Esophagus (tissue), 2 donors: Measurements from ENCODE around the gene HSPA1B. TPM values are rescaled to one million over a fixed set of nuclear protein-coding genes. Genes with fewer than 3 reads are reported as not detected.
"Not testable (repeated sequence)": the region's sequence is repeated elsewhere in the genome, so short reads cannot be mapped to it uniquely, and the experiment has no call there.

Source experiments
- H3K27ac ChIP-seq, 2 donors: one replicate each; pipeline ENCODE4 v1.5.1; 2013; ENCODE audit warnings: low read depth in 2 of 2, mild to moderate bottlenecking in 2 of 2, inconsistent platforms in 1 of 2, low read length in 1 of 2, moderate library complexity in 1 of 2
- H3K27me3 ChIP-seq, 2 donors: one replicate each; pipeline ENCODE4 v1.6.1; 2013; ENCODE audit warnings: low read length in 2 of 2, control low read depth in 1 of 2, mild to moderate bottlenecking in 1 of 2; ENCODE audit not compliant: insufficient read depth in 2 of 2, control insufficient read depth in 1 of 2
- H3K36me3 ChIP-seq, 2 donors: one replicate each; pipeline ENCODE4 v1.6.1; 2013; ENCODE audit warnings: low read length in 1 of 2; ENCODE audit not compliant: control insufficient read depth in 2 of 2, insufficient read depth in 2 of 2
- H3K4me1 ChIP-seq, 2 donors: one replicate each; pipeline ENCODE4 v1.6.1; 2013; ENCODE audit warnings: low read length in 1 of 2; ENCODE audit not compliant: control insufficient read depth in 2 of 2, insufficient read depth in 2 of 2
- H3K4me3 ChIP-seq, 2 donors: one replicate each; pipeline ENCODE4 v1.5.1; 2013; ENCODE audit warnings: low read length in 2 of 2, mild to moderate bottlenecking in 2 of 2, low read depth in 1 of 2, moderate library complexity in 1 of 2
- H3K9me3 ChIP-seq, 2 donors: one replicate each; pipeline ENCODE4 v1.6.1; 2013; ENCODE audit warnings: mild to moderate bottlenecking in 2 of 2, low read depth in 1 of 2, low read length in 1 of 2, moderate library complexity in 1 of 2; ENCODE audit not compliant: control insufficient read depth in 2 of 2, insufficient read depth in 1 of 2
- WGBS, 2 donors: extraction: QIAGEN DNeasy Blood & Tissue Kit; methylation state at CpG; one replicate each; pipeline ENCODE4 v1.1.7; 2013; 5-methylcytosine and 5-hydroxymethylcytosine counted together
- polyA plus RNA-seq, 2 donors: library from polyadenylated mRNA; stranded (reverse); fragments of 200-250 nt; gene quantifications; one replicate each; pipeline ENCODE4 v1.2.3, GENCODE V29; 2013
- donor health status: healthy with polysubstance abuse.
- donor health status: Bipolar disorder and iron deficiency.

HSPA1B gene
- polyA plus RNA-seq, 2 donors: 26.9 to 103 TPM

DNA sequence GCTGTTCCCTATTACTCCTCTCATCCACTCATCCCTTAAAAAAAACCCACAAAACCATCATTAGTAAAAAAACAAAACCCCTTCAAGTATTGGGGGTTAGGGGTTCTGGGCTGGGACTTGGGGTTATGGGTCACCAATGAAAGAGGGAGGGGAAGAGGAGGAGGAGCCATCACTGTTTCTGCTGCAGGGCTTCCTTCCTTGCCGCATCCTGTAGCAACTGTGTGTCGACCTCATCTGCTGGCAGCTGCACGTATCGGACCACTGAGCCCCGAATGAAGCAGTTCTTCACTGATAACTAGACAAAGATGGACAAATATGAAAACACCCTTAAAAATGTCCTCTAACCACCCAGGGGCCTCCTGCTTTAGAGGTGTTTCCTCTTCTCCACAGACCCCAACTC, 29.9 kb upstream of the HSPA1B start:
- Histone ChIP-seq H3K27ac (peak overlapping the region; percentile 33 to 41), H3K4me1 (no peaks in the 10 kb centered on the region), H3K4me3 (no peak overlapping the region), H3K36me3 (no peaks in the 10 kb centered on the region), H3K9me3 (no peaks in the 10 kb centered on the region), H3K27me3 (no peaks in the 10 kb centered on the region)
- WGBS, 2 donors: 50 to 59% methylated on average over 5 of the region's 5 CpGs

DNA sequence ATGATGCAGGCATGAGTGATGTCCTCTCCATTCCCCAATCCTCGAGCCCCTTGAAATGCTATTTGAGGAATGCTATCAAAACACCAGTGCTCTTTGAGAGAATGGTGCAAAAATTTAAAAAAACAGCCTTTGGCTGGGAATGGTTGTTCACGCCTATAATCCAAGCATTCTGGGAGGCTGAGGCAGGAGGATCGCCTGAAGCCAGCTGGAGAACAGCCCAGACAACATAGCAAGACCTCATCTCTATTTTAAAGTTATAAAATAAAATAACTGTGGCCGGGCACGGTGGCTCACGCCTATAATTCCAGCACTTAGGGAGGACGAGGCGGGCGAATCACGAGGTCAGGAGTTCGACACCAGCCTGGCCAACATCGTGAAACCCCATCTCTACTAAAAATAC, 27.8 kb upstream of the HSPA1B start:
- Histone ChIP-seq H3K4me1 (no peaks in the 10 kb centered on the region), H3K4me3 (no peak overlapping the region), H3K36me3 (no peaks in the 10 kb centered on the region), H3K27me3 (no peaks in the 10 kb centered on the region), H3K27ac (no peak overlapping the region), H3K9me3 (no peaks in the 10 kb centered on the region)
- WGBS, 2 donors: 81 to 84% methylated on average over 12 of the region's 12 CpGs

DNA sequence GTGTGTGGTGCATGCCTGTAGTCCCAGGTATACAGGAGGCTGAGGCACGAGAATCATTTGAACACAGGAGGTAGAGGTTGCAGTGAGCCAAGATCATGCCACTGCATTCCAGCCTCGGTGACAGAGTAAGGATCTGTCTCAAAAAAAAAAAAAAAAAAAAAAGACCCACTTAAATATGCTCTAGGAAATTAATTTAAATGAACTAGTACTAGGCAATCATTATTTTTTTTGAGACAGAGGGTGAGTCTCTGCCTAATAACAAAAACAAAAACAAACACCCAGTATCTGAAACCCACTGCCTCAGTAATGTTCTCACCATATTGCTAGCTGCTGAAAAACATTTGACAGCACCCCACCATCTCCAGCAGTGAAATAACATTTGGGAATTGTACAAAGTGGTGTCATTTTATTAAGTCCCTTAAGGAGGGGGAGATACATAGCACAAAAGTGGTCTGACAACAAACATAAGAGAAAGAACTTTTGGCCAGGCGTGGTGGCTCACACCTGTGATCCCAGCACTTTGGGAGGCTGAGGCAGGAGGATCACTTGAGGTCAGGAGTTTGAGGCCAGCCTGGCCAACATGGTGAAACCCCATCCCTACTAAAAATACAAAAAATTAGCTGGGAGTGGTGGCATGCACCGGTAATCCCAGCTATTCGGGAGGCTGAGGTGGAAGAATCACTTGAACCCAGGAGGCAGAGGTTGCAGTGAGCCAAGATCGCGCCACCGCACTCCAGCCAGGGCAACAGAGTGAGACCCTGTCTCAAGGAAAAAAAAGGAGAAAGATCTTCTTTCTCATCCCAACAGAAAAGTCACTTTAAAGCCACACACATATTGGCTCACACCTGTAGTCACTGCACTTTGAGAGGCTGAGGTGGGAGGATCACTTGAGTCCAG, 26.3 kb upstream of the HSPA1B start:
- H3K27me3 ChIP-seq, H3K9me3 ChIP-seq, H3K27ac ChIP-seq, H3K4me3 ChIP-seq, H3K36me3 ChIP-seq, H3K4me1 ChIP-seq: not testable (repeated sequence)
- WGBS, 2 donors: 94 to 95% methylated on average over 8 of the region's 8 CpGs

DNA sequence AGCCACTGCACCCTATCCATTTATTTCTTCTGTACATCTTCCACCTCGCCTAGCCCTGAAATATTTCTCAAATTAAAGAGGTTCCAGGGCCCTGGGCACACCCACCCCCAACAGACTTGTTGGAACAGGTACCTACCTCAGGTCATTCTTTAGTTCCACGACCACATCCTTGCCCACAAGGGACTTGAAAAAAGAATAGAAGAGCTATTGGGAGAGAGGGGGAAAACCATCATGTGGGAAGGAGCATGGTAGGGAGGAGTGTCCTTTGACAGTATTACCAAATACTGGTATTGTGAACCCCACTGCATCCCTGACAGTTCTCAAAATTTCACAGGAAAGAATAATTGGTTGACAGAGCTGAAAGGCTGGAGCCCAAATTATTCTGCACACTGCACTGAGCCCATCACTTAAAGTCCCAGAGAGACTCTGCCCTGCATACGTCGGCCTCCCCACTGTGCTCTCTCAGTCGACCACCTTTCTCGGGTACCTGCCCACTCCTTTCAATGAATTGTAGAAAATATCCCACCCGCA, 21.5 kb upstream of the HSPA1B start:
- Histone ChIP-seq H3K27ac (peak overlapping the region; percentile 94 to 97), H3K4me3 (peak overlapping the region; percentile 60 to 69), H3K4me1 (peaks cover 0 to 2% of the 10 kb centered on the region in 2 donors), H3K9me3 (no peaks in the 10 kb centered on the region), H3K27me3 (no peaks in the 10 kb centered on the region), H3K36me3 (no peaks in the 10 kb centered on the region)
- WGBS, 2 donors: 6 to 10% methylated on average over 7 of the region's 7 CpGs

DNA sequence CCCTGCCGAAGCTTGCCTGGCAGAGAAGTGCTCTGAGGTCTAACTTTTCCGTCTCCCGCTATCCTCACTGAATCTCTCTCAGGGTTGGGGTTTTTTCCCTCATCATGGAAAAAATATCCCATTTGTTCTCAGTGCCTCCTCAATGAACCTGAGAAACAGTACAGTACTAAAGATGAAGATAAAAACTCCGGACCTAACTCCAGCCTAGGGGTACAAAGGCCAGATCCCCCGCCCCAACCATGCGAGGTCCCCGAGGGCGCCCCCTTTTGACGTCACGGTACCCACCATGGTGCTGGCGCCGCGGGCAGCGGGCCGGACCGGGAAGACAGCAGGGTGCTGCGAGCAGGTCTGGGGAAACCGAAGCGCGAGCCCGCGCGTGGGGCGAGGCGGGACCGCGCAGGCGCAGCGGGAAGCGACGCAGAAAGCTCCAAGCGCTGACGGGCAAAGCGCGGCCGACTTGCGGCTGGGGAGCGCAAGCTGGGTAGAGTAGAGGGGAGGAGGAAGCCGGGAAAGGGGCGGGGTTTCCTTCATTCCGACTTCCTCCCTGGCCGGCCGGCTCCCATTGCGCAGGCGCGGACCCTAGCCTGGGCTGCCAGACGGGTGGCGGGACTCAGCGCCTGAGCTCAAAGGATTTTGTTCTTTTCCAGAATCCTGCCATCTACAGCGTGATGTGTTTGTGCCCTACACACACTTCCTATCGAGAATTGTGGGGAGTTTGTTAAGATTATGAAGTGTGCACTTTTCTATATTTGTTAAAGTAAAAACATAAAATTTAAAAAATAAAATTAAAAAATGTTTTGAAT, 20.9 kb upstream of the HSPA1B start, which contains the start of gene LSM2:
LSM2 (minus strand) TSS at position 497 of the 803 bp plus-strand sequence; CDS start at position 288, 209 bp downstream.
- Histone ChIP-seq H3K27me3 (no peaks in the 10 kb centered on the region), H3K36me3 (no peaks in the 10 kb centered on the region), H3K27ac (peak within 1 kb of the TSS; percentile 94 to 97), H3K4me3 (peak within 1 kb of the TSS; percentile 60 to 69), H3K4me1 (peaks cover 0 to 2% of the 10 kb centered on the region in 2 donors), H3K9me3 (no peaks in the 10 kb centered on the region)
- 0 to 1% methylated on average over 49 to 51 of the region's 51 CpGs for WGBS, 2 donors

DNA sequence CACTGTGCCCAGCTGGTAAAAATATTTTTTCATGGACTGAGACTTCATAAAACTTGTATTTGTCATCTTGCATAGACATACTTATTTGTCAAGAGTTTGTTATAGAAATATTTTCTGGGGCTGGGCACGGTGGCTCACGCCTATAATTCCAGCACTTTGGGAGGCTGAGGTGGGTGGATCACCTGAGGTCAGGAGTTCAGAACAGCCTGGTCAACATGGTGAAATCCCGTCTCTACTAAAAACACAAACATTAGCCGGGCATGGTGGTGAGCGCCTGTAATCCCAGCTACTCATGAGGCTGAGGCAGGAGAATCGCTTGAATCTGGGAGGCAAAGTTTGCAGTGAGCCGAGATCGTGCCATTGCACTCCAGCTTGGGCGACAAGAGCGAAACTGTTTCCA, 18.9 kb upstream of the HSPA1B start:
- 91 to 93% methylated on average over 10 of the region's 10 CpGs for WGBS, 2 donors
- not testable (repeated sequence) for H3K4me1 ChIP-seq

DNA sequence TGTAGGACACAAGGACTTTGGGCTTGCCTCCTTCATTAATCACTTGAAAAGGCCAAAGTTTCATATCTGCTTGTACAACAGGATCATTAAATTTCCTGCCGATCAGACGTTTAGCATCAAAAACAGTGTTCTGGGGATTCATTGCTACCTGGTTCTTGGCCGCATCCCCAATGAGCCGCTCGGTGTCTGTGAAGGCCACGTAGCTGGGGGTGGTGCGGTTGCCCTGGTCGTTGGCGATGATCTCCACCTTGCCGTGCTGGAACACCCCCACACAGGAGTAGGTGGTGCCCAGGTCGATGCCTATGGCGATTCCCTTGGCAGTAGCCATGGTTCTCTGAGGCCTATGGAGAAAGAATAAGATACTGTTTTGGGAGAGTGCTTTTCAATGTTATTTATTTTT, 15.9 kb upstream of the HSPA1B start:
- Histone ChIP-seq H3K36me3 (no peaks in the 10 kb centered on the region), H3K27ac (no peak overlapping the region), H3K4me1 (peaks cover 0 to 3% of the 10 kb centered on the region in 2 donors), H3K27me3 (no peaks in the 10 kb centered on the region), H3K4me3 (no peak overlapping the region), H3K9me3 (no peaks in the 10 kb centered on the region)
- WGBS, 2 donors: 91 to 92% methylated on average over 12 of the region's 12 CpGs

More for the DNA sequence above, 18.9 kb upstream of the HSPA1B start:
- H3K36me3 ChIP-seq, H3K9me3 ChIP-seq, H3K27ac ChIP-seq, H3K4me3 ChIP-seq, H3K27me3 ChIP-seq: not testable (repeated sequence)

DNA sequence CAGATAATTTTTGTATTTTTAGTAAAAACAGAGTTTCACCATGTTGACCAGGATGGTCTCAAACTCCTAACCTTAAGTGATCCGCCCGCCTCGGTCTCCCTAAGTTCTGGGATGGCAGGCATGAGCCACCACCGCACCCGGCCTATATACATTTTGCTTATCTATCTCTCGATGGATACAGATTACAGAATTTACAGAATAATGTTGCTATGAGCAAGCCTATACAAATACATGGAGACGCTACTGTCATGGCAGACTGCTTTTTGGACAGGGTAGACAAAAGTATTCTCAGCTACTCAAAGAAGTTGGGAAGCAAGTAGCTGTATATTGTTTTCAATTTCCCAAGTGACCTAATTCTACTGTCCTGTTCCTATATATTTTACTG, 14.1 kb upstream of the HSPA1B start:
- no peaks in the 10 kb centered on the region for H3K27me3 ChIP-seq
- H3K27ac ChIP-seq: peak overlapping the region; percentile 80 to 99
- H3K4me1 ChIP-seq: peaks cover 0 to 3% of the 10 kb centered on the region in 2 donors
- WGBS, 2 donors: 92% methylated on average over 7 of the region's 7 CpGs
- H3K9me3 ChIP-seq: no peaks in the 10 kb centered on the region
- no peak overlapping the region for H3K4me3 ChIP-seq
- no peaks in the 10 kb centered on the region for H3K36me3 ChIP-seq

DNA sequence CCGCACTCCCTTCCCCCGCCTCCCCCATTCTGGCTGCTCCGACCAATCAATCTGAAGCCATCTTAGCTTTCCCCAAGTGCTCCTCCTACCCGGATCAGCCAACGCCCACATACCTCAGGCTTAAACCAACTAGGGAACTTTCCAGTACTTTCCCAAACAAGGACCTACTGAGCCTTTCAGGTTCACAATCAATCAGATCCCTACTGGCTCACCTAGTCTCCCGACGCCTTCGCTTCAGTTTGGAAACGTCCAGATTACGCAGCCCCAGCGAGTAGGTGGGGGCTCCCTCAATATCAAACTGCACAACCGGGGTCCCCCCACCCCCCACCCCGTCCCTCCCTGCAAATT, 12.9 kb upstream of the HSPA1B start:
- Histone ChIP-seq H3K27ac (peak overlapping the region; percentile 99 to 100), H3K4me3 (peak overlapping the region; percentile 75 to 84), H3K4me1 (peaks cover 0 to 3% of the 10 kb centered on the region in 2 donors), H3K9me3 (no peaks in the 10 kb centered on the region), H3K27me3 (no peaks in the 10 kb centered on the region), H3K36me3 (no peaks in the 10 kb centered on the region)
- WGBS, 2 donors: 0 to 1% methylated on average over 13 of the region's 13 CpGs
